H1 (cell line): Measurements from ENCODE around the gene C3orf22. TPM values are rescaled to one million over a fixed set of nuclear protein-coding genes. Genes with fewer than 3 reads are reported as not detected.

ENCODE experiments used
- CEBPB ChIP-seq: IDR thresholded peaks from 2 replicates; pipeline ENCODE4 v1.6.1; 2012; ENCODE audit warnings: low read depth, low read length
- KDM5A ChIP-seq: fragments of 200-600 bp; IDR thresholded peaks from 2 replicates; pipeline ENCODE4 v1.7.1; 2012; ENCODE audit warnings: mild to moderate bottlenecking, low read length, inconsistent platforms, mixed read lengths
- polyA plus RNA-seq, 7 experiments: library from polyadenylated mRNA; depleted of rRNA in 3 of 7; stranded (reverse) in 5 of 7; unstranded in 2 of 7; fragments of >200 nt in 5 of 7; fragments of 200-250 nt in 2 of 7; gene quantifications; 1 replicate in 5 of 7; 2 replicates in 1 of 7; 4 replicates in 1 of 7; pipeline versions ENCODE4 v1.2.1 to v1.2.3, GENCODE V29; 2011 to 2013; ENCODE audit warnings: missing spikeins in 2 of 7, mixed read lengths in 2 of 7
- total RNA-seq: library from RNA; stranded (reverse); fragmentation: NEBNext Ultra II Directional; extraction: Animal tissue kit (Norgen Biotek cat#: 25700); gene quantifications from 2 replicates; pipeline ENCODE4 v1.2.1, GENCODE V29; 2021
- TF ChIP-seq, protein P1 (sequence below): fragments of 300-600 bp; sonication (generic); IDR thresholded peaks from 2 replicates; pipeline ENCODE4 v1.7.1; 2012; ENCODE audit warnings: low read length, moderate library complexity, mild to moderate bottlenecking, inconsistent platforms; ENCODE audit not compliant: insufficient replicate concordance

Gene C3orf22
- total and polyA plus RNA-seq, 2 of the 8 experiments (the other 6 are each of a cell fraction or from before 2014, with no cell fraction given): not detected

DNA sequence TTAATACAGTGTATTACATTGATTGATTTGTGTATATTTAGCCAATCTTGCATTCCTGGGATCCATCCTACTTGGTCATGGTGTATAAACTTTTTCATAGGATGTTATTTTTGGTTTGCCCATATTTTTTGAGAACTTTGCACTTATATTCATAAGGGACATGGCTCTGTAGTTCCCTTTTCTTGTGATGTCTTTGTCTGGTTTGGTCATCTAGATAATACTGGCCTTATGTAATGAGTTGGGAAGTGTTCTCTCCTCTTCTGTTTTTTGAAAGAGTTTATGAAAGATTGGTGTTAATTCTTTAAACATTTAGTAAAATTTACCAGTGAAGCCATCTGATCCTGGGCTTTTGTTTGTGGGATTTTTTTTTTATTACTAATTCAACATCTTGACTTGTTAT, 25.2 kb downstream of the C3orf22 start (continued):
- TF ChIP-seq, protein P1, sequence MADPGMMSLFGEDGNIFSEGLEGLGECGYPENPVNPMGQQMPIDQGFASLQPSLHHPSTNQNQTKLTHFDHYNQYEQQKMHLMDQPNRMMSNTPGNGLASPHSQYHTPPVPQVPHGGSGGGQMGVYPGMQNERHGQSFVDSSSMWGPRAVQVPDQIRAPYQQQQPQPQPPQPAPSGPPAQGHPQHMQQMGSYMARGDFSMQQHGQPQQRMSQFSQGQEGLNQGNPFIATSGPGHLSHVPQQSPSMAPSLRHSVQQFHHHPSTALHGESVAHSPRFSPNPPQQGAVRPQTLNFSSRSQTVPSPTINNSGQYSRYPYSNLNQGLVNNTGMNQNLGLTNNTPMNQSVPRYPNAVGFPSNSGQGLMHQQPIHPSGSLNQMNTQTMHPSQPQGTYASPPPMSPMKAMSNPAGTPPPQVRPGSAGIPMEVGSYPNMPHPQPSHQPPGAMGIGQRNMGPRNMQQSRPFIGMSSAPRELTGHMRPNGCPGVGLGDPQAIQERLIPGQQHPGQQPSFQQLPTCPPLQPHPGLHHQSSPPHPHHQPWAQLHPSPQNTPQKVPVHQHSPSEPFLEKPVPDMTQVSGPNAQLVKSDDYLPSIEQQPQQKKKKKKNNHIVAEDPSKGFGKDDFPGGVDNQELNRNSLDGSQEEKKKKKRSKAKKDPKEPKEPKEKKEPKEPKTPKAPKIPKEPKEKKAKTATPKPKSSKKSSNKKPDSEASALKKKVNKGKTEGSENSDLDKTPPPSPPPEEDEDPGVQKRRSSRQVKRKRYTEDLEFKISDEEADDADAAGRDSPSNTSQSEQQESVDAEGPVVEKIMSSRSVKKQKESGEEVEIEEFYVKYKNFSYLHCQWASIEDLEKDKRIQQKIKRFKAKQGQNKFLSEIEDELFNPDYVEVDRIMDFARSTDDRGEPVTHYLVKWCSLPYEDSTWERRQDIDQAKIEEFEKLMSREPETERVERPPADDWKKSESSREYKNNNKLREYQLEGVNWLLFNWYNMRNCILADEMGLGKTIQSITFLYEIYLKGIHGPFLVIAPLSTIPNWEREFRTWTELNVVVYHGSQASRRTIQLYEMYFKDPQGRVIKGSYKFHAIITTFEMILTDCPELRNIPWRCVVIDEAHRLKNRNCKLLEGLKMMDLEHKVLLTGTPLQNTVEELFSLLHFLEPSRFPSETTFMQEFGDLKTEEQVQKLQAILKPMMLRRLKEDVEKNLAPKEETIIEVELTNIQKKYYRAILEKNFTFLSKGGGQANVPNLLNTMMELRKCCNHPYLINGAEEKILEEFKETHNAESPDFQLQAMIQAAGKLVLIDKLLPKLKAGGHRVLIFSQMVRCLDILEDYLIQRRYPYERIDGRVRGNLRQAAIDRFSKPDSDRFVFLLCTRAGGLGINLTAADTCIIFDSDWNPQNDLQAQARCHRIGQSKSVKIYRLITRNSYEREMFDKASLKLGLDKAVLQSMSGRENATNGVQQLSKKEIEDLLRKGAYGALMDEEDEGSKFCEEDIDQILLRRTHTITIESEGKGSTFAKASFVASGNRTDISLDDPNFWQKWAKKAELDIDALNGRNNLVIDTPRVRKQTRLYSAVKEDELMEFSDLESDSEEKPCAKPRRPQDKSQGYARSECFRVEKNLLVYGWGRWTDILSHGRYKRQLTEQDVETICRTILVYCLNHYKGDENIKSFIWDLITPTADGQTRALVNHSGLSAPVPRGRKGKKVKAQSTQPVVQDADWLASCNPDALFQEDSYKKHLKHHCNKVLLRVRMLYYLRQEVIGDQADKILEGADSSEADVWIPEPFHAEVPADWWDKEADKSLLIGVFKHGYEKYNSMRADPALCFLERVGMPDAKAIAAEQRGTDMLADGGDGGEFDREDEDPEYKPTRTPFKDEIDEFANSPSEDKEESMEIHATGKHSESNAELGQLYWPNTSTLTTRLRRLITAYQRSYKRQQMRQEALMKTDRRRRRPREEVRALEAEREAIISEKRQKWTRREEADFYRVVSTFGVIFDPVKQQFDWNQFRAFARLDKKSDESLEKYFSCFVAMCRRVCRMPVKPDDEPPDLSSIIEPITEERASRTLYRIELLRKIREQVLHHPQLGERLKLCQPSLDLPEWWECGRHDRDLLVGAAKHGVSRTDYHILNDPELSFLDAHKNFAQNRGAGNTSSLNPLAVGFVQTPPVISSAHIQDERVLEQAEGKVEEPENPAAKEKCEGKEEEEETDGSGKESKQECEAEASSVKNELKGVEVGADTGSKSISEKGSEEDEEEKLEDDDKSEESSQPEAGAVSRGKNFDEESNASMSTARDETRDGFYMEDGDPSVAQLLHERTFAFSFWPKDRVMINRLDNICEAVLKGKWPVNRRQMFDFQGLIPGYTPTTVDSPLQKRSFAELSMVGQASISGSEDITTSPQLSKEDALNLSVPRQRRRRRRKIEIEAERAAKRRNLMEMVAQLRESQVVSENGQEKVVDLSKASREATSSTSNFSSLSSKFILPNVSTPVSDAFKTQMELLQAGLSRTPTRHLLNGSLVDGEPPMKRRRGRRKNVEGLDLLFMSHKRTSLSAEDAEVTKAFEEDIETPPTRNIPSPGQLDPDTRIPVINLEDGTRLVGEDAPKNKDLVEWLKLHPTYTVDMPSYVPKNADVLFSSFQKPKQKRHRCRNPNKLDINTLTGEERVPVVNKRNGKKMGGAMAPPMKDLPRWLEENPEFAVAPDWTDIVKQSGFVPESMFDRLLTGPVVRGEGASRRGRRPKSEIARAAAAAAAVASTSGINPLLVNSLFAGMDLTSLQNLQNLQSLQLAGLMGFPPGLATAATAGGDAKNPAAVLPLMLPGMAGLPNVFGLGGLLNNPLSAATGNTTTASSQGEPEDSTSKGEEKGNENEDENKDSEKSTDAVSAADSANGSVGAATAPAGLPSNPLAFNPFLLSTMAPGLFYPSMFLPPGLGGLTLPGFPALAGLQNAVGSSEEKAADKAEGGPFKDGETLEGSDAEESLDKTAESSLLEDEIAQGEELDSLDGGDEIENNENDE: no peak
- TF ChIP-seq KDM5A (no peak), CEBPB (no peak)
